Breast epithelium (tissue), 4 donors: ENCODE data around the gene PARP2. TPM values are rescaled to one million over a fixed set of nuclear protein-coding genes. Genes with fewer than 3 reads are reported as not detected.
A peak's percentile ranks its signal among the peaks of the same experiment; 100 is the strongest.

Experiments
- DNase-seq, 2 donors: peaks; one replicate each; pipeline ENCODE4 v3.0.0-alpha.2; 2019; ENCODE audit warnings: low spot score in 2 of 2
- H3K27ac ChIP-seq, 2 donors: fragments of 200-600 bp; sonication (generic) in 1 of 2; one replicate each; pipeline ENCODE4 v1.5.1; 2016 to 2019; ENCODE audit warnings: mild to moderate bottlenecking in 1 of 2
- H3K27me3 ChIP-seq, 2 donors: fragments of 200-600 bp; sonication (generic) in 1 of 2; one replicate each; pipeline versions ENCODE4 v1.5.1 to v1.6.0; 2017 to 2019; ENCODE audit warnings: control low read depth in 1 of 2, mild to moderate bottlenecking in 1 of 2
- H3K36me3 ChIP-seq: fragments of 200-600 bp; one replicate; pipeline ENCODE4 v1.5.1; 2019
- H3K4me1 ChIP-seq, 2 donors: fragments of 200-600 bp; sonication (generic); one replicate each; pipeline ENCODE4 v1.5.1; 2016 to 2019; ENCODE audit warnings: control low read depth in 1 of 2
- H3K4me3 ChIP-seq, 3 donors: fragments of 200-600 bp; sonication (generic); 1 replicate in 2 of 3; 2 replicates in 1 of 3; pipeline ENCODE4 v1.5.1; 2016 to 2019; ENCODE audit warnings: mild to moderate bottlenecking in 3 of 3, moderate library complexity in 2 of 3
- H3K9me3 ChIP-seq, 2 donors: fragments of 200-600 bp; sonication (generic) in 1 of 2; one replicate each; pipeline ENCODE4 v1.5.1; 2016 to 2019; ENCODE audit warnings: control low read depth in 1 of 2
- POLR2A ChIP-seq: fragments of 450-650 bp; IDR thresholded peaks from one replicate; pipeline ENCODE4 v1.6.1; 2016; ENCODE audit warnings: antibody characterized with exemption, mild to moderate bottlenecking, moderate library complexity
- POLR2AphosphoS5 ChIP-seq, 3 donors: sonication (generic); formaldehyde crosslinking; IDR thresholded peaks; one replicate each; pipeline ENCODE4 v1.6.1; 2017; ENCODE audit warnings: antibody characterized with exemption in 3 of 3
- intact Hi-C: fragments of 100-400 bp; cut with DNase I; formaldehyde crosslinking; loops from one replicate; pipeline ENCODE4 v1.15.1; 2023; ENCODE audit warnings: low total_unique reads
- total RNA-seq, 3 donors: library from RNA; depleted of rRNA; stranded (reverse); fragments of >200 nt; gene quantifications; one replicate each; pipeline ENCODE4 v1.1.0, GENCODE V29; 2016
- TF ChIP-seq, protein P1 (sequence below), 3 donors: fragments of 450-650 bp; IDR thresholded peaks; one replicate each; pipeline ENCODE4 v1.5.1; 2016 to 2017; ENCODE audit warnings: antibody characterized with exemption in 3 of 3, mild to moderate bottlenecking in 3 of 3, moderate library complexity in 3 of 3

Gene PARP2
- total RNA-seq, 3 donors from 2014 or later, result 14.7 to 20.0 (median 17.9) TPM

- Histone ChIP-seq H3K27ac (peak overlapping the region in 1 of 2 donors; percentile 19), H3K36me3 (peaks cover 5% of the 10 kb centered on the region), H3K4me3 (no peak overlapping the region), H3K9me3 (no peaks in the 10 kb centered on the region), H3K4me1 (no peaks in the 10 kb centered on the region), H3K27me3 (no peaks in the 10 kb centered on the region)
- TF ChIP-seq, protein P1, sequence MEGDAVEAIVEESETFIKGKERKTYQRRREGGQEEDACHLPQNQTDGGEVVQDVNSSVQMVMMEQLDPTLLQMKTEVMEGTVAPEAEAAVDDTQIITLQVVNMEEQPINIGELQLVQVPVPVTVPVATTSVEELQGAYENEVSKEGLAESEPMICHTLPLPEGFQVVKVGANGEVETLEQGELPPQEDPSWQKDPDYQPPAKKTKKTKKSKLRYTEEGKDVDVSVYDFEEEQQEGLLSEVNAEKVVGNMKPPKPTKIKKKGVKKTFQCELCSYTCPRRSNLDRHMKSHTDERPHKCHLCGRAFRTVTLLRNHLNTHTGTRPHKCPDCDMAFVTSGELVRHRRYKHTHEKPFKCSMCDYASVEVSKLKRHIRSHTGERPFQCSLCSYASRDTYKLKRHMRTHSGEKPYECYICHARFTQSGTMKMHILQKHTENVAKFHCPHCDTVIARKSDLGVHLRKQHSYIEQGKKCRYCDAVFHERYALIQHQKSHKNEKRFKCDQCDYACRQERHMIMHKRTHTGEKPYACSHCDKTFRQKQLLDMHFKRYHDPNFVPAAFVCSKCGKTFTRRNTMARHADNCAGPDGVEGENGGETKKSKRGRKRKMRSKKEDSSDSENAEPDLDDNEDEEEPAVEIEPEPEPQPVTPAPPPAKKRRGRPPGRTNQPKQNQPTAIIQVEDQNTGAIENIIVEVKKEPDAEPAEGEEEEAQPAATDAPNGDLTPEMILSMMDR (IDR thresholded peaks at IDR 0.05), result peak; percentile 37 to 70 (median 65)
- no peak for TF ChIP-seq POLR2AphosphoS5 (IDR thresholded peaks at IDR 0.05)
- DNase-seq, result no peak
- intact Hi-C loops, result no loop called here
Measured at GRCh38 chr14:20327005-20327869, 16.2 kb upstream of the PARP2 start.

DNA sequence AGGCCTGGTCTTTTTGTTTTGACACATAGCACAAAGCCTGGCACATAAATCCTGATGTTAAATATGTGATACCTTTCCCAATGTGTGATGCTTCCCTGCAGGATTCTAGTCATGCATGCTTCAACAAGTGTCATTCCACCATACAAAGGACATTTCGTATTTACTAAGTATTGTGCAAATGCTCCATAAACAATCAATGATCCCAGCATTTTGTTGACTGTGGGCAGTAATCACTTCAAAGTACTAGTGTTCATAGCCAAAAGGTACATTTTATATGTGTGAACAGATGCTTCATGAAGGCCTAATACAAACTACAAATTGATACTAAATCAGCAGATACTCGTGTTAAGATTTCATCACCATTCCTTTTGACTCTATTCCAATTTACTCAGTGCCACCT, 14.7 kb upstream of the PARP2 start:
- peaks cover 5% of the 10 kb centered on the region for H3K36me3 ChIP-seq
- intact Hi-C loops, result no loop called here
- H3K4me3 ChIP-seq, result no peak overlapping the region
- no peak for DNase-seq
- no peak for TF ChIP-seq POLR2A
- TF ChIP-seq POLR2AphosphoS5 (IDR thresholded peaks at IDR 0.05), result no peak
- TF ChIP-seq, protein P1 (IDR thresholded peaks at IDR 0.05), result no peak
- H3K9me3 ChIP-seq, result no peaks in the 10 kb centered on the region
- H3K27me3 ChIP-seq, result no peaks in the 10 kb centered on the region
- H3K27ac ChIP-seq, result no peak overlapping the region
- H3K4me1 ChIP-seq, result no peaks in the 10 kb centered on the region

DNA sequence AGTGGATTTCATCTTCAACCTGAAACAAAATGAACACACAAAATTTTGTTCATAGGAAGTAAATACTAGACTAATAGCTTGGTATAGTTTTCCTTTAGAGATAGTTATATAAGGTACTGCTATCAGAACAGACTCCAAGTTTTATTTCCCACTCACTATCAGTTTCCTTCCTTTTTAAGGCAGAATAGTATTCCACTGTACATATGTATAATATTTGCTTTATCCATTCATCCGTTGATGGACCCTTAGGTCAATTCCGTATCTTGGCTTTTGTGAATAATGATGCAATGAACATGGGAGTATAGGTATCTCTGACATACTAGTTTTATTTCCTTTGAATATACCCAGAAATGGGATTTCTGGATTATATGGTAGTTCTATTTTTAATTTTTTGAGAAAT, 14.1 kb upstream of the PARP2 start:
- intact Hi-C loops, result no loop called here
- H3K4me3 ChIP-seq, result no peak overlapping the region
- peaks cover 5% of the 10 kb centered on the region for H3K36me3 ChIP-seq
- no peaks in the 10 kb centered on the region for H3K4me1 ChIP-seq
- no peak overlapping the region for H3K27ac ChIP-seq
- DNase-seq, result no peak
- no peaks in the 10 kb centered on the region for H3K27me3 ChIP-seq
- H3K9me3 ChIP-seq, result no peaks in the 10 kb centered on the region
- TF ChIP-seq, protein P1 (IDR thresholded peaks at IDR 0.05), result no peak
- TF ChIP-seq POLR2A, result no peak
- TF ChIP-seq POLR2AphosphoS5 (IDR thresholded peaks at IDR 0.05), result no peak

- TF ChIP-seq POLR2AphosphoS5 (IDR thresholded peaks at IDR 0.05) (no peak), POLR2A (no peak)
- TF ChIP-seq, protein P1 (IDR thresholded peaks at IDR 0.05), result no peak
- no peak for DNase-seq
- Histone ChIP-seq H3K9me3 (no peaks in the 10 kb centered on the region), H3K36me3 (peaks cover 5% of the 10 kb centered on the region), H3K27ac (no peak overlapping the region), H3K27me3 (no peaks in the 10 kb centered on the region), H3K4me1 (no peaks in the 10 kb centered on the region), H3K4me3 (no peak overlapping the region)
- intact Hi-C loops, result loop anchor here (10.0 kb wide), 1 partner anchor 1124 kb away; the partner anchor contains the start of gene CHD8
Measured at GRCh38 chr14:20331053-20331613, 12.3 kb upstream of the PARP2 start.

GRCh38 chr14:20332431-20332787, 11.0 kb upstream of the PARP2 start:
- intact Hi-C loops, result loop anchor here (10.0 kb wide), 1 partner anchor 1122 kb away; the partner anchor contains the start of gene CHD8
- Histone ChIP-seq H3K4me3 (peak overlapping the region; percentile 47 to 70 (median 63)), H3K4me1 (no peaks in the 10 kb centered on the region), H3K9me3 (no peaks in the 10 kb centered on the region), H3K36me3 (peaks cover 5% of the 10 kb centered on the region), H3K27me3 (no peaks in the 10 kb centered on the region), H3K27ac (peak overlapping the region; percentile 83 to 91)
- DNase-seq, result no peak
- no peak for TF ChIP-seq POLR2AphosphoS5 (IDR thresholded peaks at IDR 0.05)
